GM21576 (cell line): ENCODE data around the gene SCNN1B.

Source experiments
- ATAC-seq: cut with Tn5 transposase; IDR thresholded peaks from one replicate; pipeline ENCODE4 v1.9.1; 2021; ENCODE audit warnings: mild to moderate bottlenecking, moderate library complexity; ENCODE audit not compliant: unreplicated experiment

The SCNN1B gene

GRCh38 chr16:23403547-23403946 lies 101.4 kb downstream of the SCNN1B start:
- no peak for ATAC-seq

GRCh38 chr16:23406024-23406423 lies 103.9 kb downstream of the SCNN1B start:
- ATAC-seq: no peak

GRCh38 chr16:23406546-23407240 lies 104.6 kb downstream of the SCNN1B start:
- ATAC-seq: no peak

GRCh38 chr16:23407436-23408127 lies 105.5 kb downstream of the SCNN1B start:
- ATAC-seq: no peak

- no peak for ATAC-seq
Observed at GRCh38 chr16:23408242-23408822, 106.2 kb downstream of the SCNN1B start.

GRCh38 chr16:23408823-23409298 lies 106.8 kb downstream of the SCNN1B start:
- ATAC-seq: no peak

GRCh38 chr16:23409522-23409921 lies 107.4 kb downstream of the SCNN1B start:
- ATAC-seq: no peak

- no peak for ATAC-seq
Observed at GRCh38 chr16:23410176-23410575, 108.1 kb downstream of the SCNN1B start.

GRCh38 chr16:23414731-23415130 lies 112.6 kb downstream of the SCNN1B start:
- ATAC-seq: no peak

GRCh38 chr16:23416816-23417215 lies 114.7 kb downstream of the SCNN1B start:
- no peak for ATAC-seq

- ATAC-seq: no peak
Observed at GRCh38 chr16:23420011-23420410, 117.9 kb downstream of the SCNN1B start.

GRCh38 chr16:23423496-23424049 lies 121.5 kb downstream of the SCNN1B start:
- no peak for ATAC-seq

GRCh38 chr16:23424292-23424958 lies 122.3 kb downstream of the SCNN1B start:
- no peak for ATAC-seq

GRCh38 chr16:23428351-23428750 lies 126.2 kb downstream of the SCNN1B start:
- ATAC-seq: no peak
